ENCODE measurements around the gene BCAP31. TPM values are rescaled to one million over a fixed set of nuclear protein-coding genes. Genes with fewer than 3 reads are reported as not detected.

Gene BCAP31
- total RNA-seq, 2 experiments from 2014 or later = 162 TPM

GRCh38 chrX:153665726-153666306 lies 58.4 kb downstream of the BCAP31 start:
- CTCF ChIA-PET = interaction anchor here (0.8 to 4.4 kb wide), 5 partner anchors 9 to 724 kb away, joined by 3 to 38 read pairs (median 3); no protein-coding TSS in a partner anchor
- Mint-ChIP-seq H3K4me3 (no peak overlapping the region), H3K36me3 (ENCODE audit: low read depth) (no peaks in the 10 kb centered on the region), H3K27me3 (peaks cover 31% of the 10 kb centered on the region), H3K27ac (no peak overlapping the region), H3K9me3 (no peaks in the 10 kb centered on the region), H3K4me1 (peaks cover 11% of the 10 kb centered on the region)
- no peak for DNase-seq
- POLR2A ChIA-PET = no interaction called here

- H3K9me3 Mint-ChIP-seq = no peaks in the 10 kb centered on the region
- peaks cover 36% of the 10 kb centered on the region for H3K27me3 Mint-ChIP-seq
- ChIA-PET CTCF (interaction anchor here (1.1 to 3.6 kb wide), 7 partner anchors 9 to 720 kb away, joined by 3 to 19 read pairs (median 7); no protein-coding TSS in a partner anchor), POLR2A (no interaction called here)
- no peak overlapping the region for H3K27ac Mint-ChIP-seq
- H3K4me3 Mint-ChIP-seq = no peak overlapping the region
- no peaks in the 10 kb centered on the region for H3K36me3 Mint-ChIP-seq (ENCODE audit: low read depth)
- H3K4me1 Mint-ChIP-seq = peaks cover 4% of the 10 kb centered on the region
- peak; percentile 51 for DNase-seq
These were observed 61.9 kb downstream of the BCAP31 start for GRCh38 chrX:153662266-153662665.

- Mint-ChIP-seq H3K9me3 (no peaks in the 10 kb centered on the region), H3K36me3 (ENCODE audit: low read depth) (no peaks in the 10 kb centered on the region), H3K4me1 (peaks cover 4% of the 10 kb centered on the region), H3K27me3 (peaks cover 24% of the 10 kb centered on the region), H3K27ac (no peak overlapping the region), H3K4me3 (no peak overlapping the region)
- ChIA-PET POLR2A (no interaction called here), CTCF (interaction anchor here (1.0 kb wide), 1 partner anchor 49 kb away, joined by 3 read pairs; no protein-coding TSS in a partner anchor)
- DNase-seq = no peak
These were observed 64.9 kb downstream of the BCAP31 start for GRCh38 chrX:153659268-153659667.

- no peaks in the 10 kb centered on the region for H3K9me3 Mint-ChIP-seq
- CTCF ChIA-PET = interaction anchor here (1.1 to 2.5 kb wide), 4 partner anchors 9 to 48 kb away, joined by 3 to 13 read pairs (median 4); no protein-coding TSS in a partner anchor
- H3K27ac Mint-ChIP-seq = no peak overlapping the region
- H3K27me3 Mint-ChIP-seq = peaks cover 16% of the 10 kb centered on the region
- H3K36me3 Mint-ChIP-seq (ENCODE audit: low read depth) = no peaks in the 10 kb centered on the region
- H3K4me3 Mint-ChIP-seq = no peak overlapping the region
- H3K4me1 Mint-ChIP-seq = peaks cover 2% of the 10 kb centered on the region
- POLR2A ChIA-PET = no interaction called here
- DNase-seq = no peak
These were observed 67.0 kb downstream of the BCAP31 start for GRCh38 chrX:153657161-153657560.

- Mint-ChIP-seq H3K9me3 (no peaks in the 10 kb centered on the region), H3K4me3 (no peak overlapping the region), H3K36me3 (ENCODE audit: low read depth) (no peaks in the 10 kb centered on the region), H3K27me3 (peaks cover 8% of the 10 kb centered on the region), H3K4me1 (no peaks in the 10 kb centered on the region), H3K27ac (no peak overlapping the region)
- POLR2A ChIA-PET = no interaction called here
- DNase-seq = no peak
- CTCF ChIA-PET = interaction anchor here (1.6 to 2.6 kb wide), 5 partner anchors 8 to 114 kb away, joined by 6 to 8 read pairs (median 8); no protein-coding TSS in a partner anchor
These were observed 70.6 kb downstream of the BCAP31 start for GRCh38 chrX:153653556-153653955.

GRCh38 chrX:153651540-153652079 lies 72.6 kb downstream of the BCAP31 start:
- DNase-seq = no peak
- ChIA-PET CTCF (interaction anchor here (1.7 to 2.6 kb wide), 3 partner anchors 15 to 97 kb away, joined by 5 to 8 read pairs (median 8); no protein-coding TSS in a partner anchor), POLR2A (no interaction called here)
- Mint-ChIP-seq H3K9me3 (no peaks in the 10 kb centered on the region), H3K27ac (no peak overlapping the region), H3K27me3 (peaks cover 13% of the 10 kb centered on the region), H3K4me1 (no peaks in the 10 kb centered on the region), H3K4me3 (no peak overlapping the region), H3K36me3 (ENCODE audit: low read depth) (no peaks in the 10 kb centered on the region)

GRCh38 chrX:153650959-153651358 lies 73.2 kb downstream of the BCAP31 start:
- no peaks in the 10 kb centered on the region for H3K9me3 Mint-ChIP-seq
- DNase-seq = no peak
- peaks cover 17% of the 10 kb centered on the region for H3K27me3 Mint-ChIP-seq
- CTCF ChIA-PET = interaction anchor here (2.1 kb wide), 1 partner anchor 41 kb away, joined by 5 read pairs; no protein-coding TSS in a partner anchor
- no peaks in the 10 kb centered on the region for H3K36me3 Mint-ChIP-seq (ENCODE audit: low read depth)
- no peak overlapping the region for H3K27ac Mint-ChIP-seq
- no peaks in the 10 kb centered on the region for H3K4me1 Mint-ChIP-seq
- H3K4me3 Mint-ChIP-seq = no peak overlapping the region
- POLR2A ChIA-PET = no interaction called here

Other genes starting within 250 kb of the BCAP31 start
- not detected for gene BGN, start 229.4 kb downstream of the BCAP31 start, total RNA-seq
- not detected for gene ATP2B3, start 206.7 kb downstream of the BCAP31 start, total RNA-seq
- gene CCNQ, start 125.2 kb downstream of the BCAP31 start, total RNA-seq = 10 to 100 TPM; 21.1 to 21.8 TPM
- gene DUSP9, start 77.2 kb downstream of the BCAP31 start, total RNA-seq = not detected
- under 1 TPM; 0.60 to 0.96 TPM for gene PNCK, start 50.6 kb downstream of the BCAP31 start, total RNA-seq
- 1 to 10 TPM; 2.9 to 3.0 TPM for gene SLC6A8, start 36.5 kb downstream of the BCAP31 start, total RNA-seq
- gene ABCD1, start 469 bp upstream of the BCAP31 start, total RNA-seq = 10 to 100 TPM; 16.5 to 17.6 TPM
- under 1 TPM; 0.18 to 0.58 TPM for gene PLXNB3, start 39.9 kb upstream of the BCAP31 start, total RNA-seq
- gene SRPK3, start 56.7 kb upstream of the BCAP31 start, total RNA-seq = not detected
- 10 to 100 TPM; 62.4 to 64.8 TPM for gene IDH3G, start 70.0 kb upstream of the BCAP31 start, total RNA-seq
- gene SSR4, start 70.3 kb upstream of the BCAP31 start, total RNA-seq = 100 to 1,000 TPM; 247 to 250 TPM
- gene PDZD4, start 106.2 kb upstream of the BCAP31 start, total RNA-seq = 1 to 10 TPM in 1 of 2 experiments, under 1 TPM in 1; 0.88 to 1.1 TPM
- gene L1CAM, start 161.8 kb upstream of the BCAP31 start, total RNA-seq = 1 to 10 TPM; 4.2 to 5.2 TPM
- not detected for gene AVPR2, start 180.3 kb upstream of the BCAP31 start, total RNA-seq
- 100 to 1,000 TPM; 262 to 267 TPM for gene ARHGAP4, start 201.9 kb upstream of the BCAP31 start, total RNA-seq
- 10 to 100 TPM; 63.1 to 63.7 TPM for gene NAA10, start 210.7 kb upstream of the BCAP31 start, total RNA-seq
- 10 to 100 TPM; 12.1 to 12.8 TPM for gene RENBP, start 220.3 kb upstream of the BCAP31 start, total RNA-seq
- 10 to 100 TPM; 88.3 to 93.1 TPM for gene HCFC1, start 247.4 kb upstream of the BCAP31 start, total RNA-seq
- 10 to 100 TPM in 1 of 2 experiments, 1 to 10 TPM in 1; 9.9 to 12.6 TPM for gene TMEM187, start 248.4 kb upstream of the BCAP31 start, total RNA-seq